Osteoblast (primary cell): ENCODE measurements around the gene LMBR1L. TPM values are rescaled to one million over a fixed set of nuclear protein-coding genes. Genes with fewer than 3 reads are reported as not detected.

Experiments
- DNase-seq: peaks from one replicate; pipeline ENCODE4 v3.0.0; 2011; ENCODE audit warnings: low spot score, mixed read lengths; ENCODE audit not compliant: insufficient read length; ENCODE audit errors: missing footprints
- H2AFZ ChIP-seq: 2 replicates; pipeline ENCODE4 v1.6.0; 2011; ENCODE audit warnings: mild to moderate bottlenecking, low read length
- H3K27ac ChIP-seq: 2 replicates; pipeline ENCODE4 v1.5.1; 2011; ENCODE audit warnings: mild to moderate bottlenecking, low read depth, low read length, moderate library complexity
- H3K27me3 ChIP-seq: 2 replicates; pipeline ENCODE4 v1.6.0; 2012; ENCODE audit warnings: mild to moderate bottlenecking, control low read depth, inconsistent platforms, low read length, moderate library complexity; ENCODE audit not compliant: insufficient read depth
- H3K36me3 ChIP-seq: 2 replicates; pipeline ENCODE4 v1.5.1; 2011; ENCODE audit warnings: mild to moderate bottlenecking, low read length, control low read depth, moderate library complexity; ENCODE audit not compliant: insufficient read depth
- H3K4me1 ChIP-seq: 2 replicates; pipeline ENCODE4 v1.5.1; 2011; ENCODE audit warnings: mild to moderate bottlenecking, low read length, control low read depth, moderate library complexity; ENCODE audit not compliant: insufficient read depth
- H3K4me2 ChIP-seq: 2 replicates; pipeline ENCODE4 v1.6.0; 2011; ENCODE audit warnings: mild to moderate bottlenecking, low read length; ENCODE audit not compliant: insufficient read depth
- H3K4me3 ChIP-seq: fragments of 200-600 bp; sonication (generic); 3 replicates; pipeline ENCODE4 v1.5.1; 2012; ENCODE audit warnings: mild to moderate bottlenecking, low read length, inconsistent platforms; ENCODE audit not compliant: insufficient read depth
- H3K79me2 ChIP-seq: 2 replicates; pipeline ENCODE4 v1.6.0; 2012; ENCODE audit warnings: mild to moderate bottlenecking, low read length, control low read depth, inconsistent platforms; ENCODE audit not compliant: insufficient read depth
- H3K9me3 ChIP-seq: 2 replicates; pipeline ENCODE4 v1.5.1; 2011; ENCODE audit warnings: low read depth, low read length, control low read depth
- H4K20me1 ChIP-seq: 2 replicates; pipeline ENCODE4 v1.6.0; 2012; ENCODE audit warnings: mild to moderate bottlenecking, low read length, control low read depth; ENCODE audit not compliant: insufficient read depth
- CTCF ChIP-seq: IDR thresholded peaks from 2 replicates; pipeline ENCODE4 v1.5.1; 2011; ENCODE audit warnings: mild to moderate bottlenecking, low read depth, low read length, moderate library complexity; ENCODE audit errors: extremely low read depth
- total RNA-seq: library from RNA; depleted of rRNA; stranded (reverse); fragments of >200 nt; gene quantifications from 2 replicates; pipeline ENCODE4 v1.2.3, GENCODE V29; 2012

LMBR1L gene
- total RNA-seq, 1 donor = 57.2 TPM

DNA sequence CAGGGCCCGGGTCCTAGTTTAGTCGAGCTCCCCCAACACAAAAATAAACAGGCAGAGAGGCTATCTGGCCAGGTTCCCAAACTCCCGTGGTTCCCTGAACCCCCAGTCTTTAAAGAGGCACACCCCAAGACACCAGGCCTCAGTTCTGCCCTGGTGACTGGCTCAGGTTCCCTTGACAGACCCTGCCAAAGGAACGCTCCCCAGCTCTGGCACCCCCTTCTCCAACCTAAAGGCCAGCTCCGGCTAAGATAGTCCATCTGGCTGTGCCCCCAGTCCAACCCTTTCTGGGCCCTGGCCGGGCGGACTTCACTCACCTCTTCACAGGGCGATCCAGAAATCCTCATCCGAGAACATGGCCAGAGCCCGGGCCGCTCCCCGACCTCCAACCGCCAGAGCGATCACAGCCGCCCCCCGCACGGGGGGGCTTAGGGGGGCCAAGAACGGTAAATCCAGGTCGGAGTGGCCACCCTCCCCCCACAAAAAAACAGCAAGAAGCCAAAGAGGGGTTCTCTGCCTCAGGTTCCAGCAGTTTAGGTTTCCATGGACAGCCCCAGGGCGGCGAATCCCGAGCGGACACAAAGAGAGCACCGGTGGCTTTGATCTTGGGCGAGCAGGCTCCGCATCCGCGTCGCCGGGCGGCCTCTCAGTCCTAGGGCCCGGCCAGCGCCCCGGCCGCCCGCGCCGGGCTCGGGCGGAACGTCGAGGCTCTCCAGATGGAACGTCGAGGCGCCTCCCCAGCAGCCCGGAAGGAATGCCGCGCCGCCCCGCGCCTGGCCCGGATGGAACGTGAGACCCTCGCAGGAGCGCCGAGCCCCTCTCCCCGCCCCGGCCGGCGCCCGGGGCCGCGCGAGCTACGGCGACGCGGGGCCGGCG lies 51.1 kb downstream of the LMBR1L start:
- Histone ChIP-seq H3K27me3 (no peaks in the 10 kb centered on the region), H3K36me3 (peaks cover 6% of the 10 kb centered on the region), H3K4me1 (peaks cover 47% of the 10 kb centered on the region), H4K20me1 (peaks cover 49% of the 10 kb centered on the region), H3K27ac (peak overlapping the region; percentile 89), H2AFZ (no peak overlapping the region), H3K79me2 (peaks cover 67% of the 10 kb centered on the region), H3K4me2 (peak overlapping the region; percentile 97), H3K4me3 (peak overlapping the region; percentile 93), H3K9me3 (no peaks in the 10 kb centered on the region)
- DNase-seq = peak; percentile 84
- TF ChIP-seq CTCF = no peak

GRCh38 chr12:49059045-49059298 lies 51.7 kb downstream of the LMBR1L start:
- Histone ChIP-seq H3K4me3 (peak overlapping the region; percentile 93), H3K79me2 (peaks cover 72% of the 10 kb centered on the region), H4K20me1 (peaks cover 55% of the 10 kb centered on the region), H3K9me3 (no peaks in the 10 kb centered on the region), H3K4me1 (peaks cover 47% of the 10 kb centered on the region), H3K27me3 (no peaks in the 10 kb centered on the region), H2AFZ (no peak overlapping the region), H3K4me2 (peak overlapping the region; percentile 97), H3K36me3 (peaks cover 11% of the 10 kb centered on the region), H3K27ac (peak overlapping the region; percentile 89)
- DNase-seq = peak; percentile 91
- TF ChIP-seq CTCF = no peak

GRCh38 chr12:49058366-49059044 lies 52.1 kb downstream of the LMBR1L start:
- H3K4me1 ChIP-seq = peaks cover 47% of the 10 kb centered on the region
- peaks cover 77% of the 10 kb centered on the region for H3K79me2 ChIP-seq
- TF ChIP-seq CTCF = no peak
- H3K4me3 ChIP-seq = peak overlapping the region; percentile 93
- peak overlapping the region; percentile 89 for H3K27ac ChIP-seq
- no peaks in the 10 kb centered on the region for H3K9me3 ChIP-seq
- peak overlapping the region; percentile 97 for H3K4me2 ChIP-seq
- no peak overlapping the region for H2AFZ ChIP-seq
- DNase-seq = peak; percentile 89
- no peaks in the 10 kb centered on the region for H3K27me3 ChIP-seq
- H3K36me3 ChIP-seq = peaks cover 16% of the 10 kb centered on the region
- H4K20me1 ChIP-seq = peaks cover 58% of the 10 kb centered on the region

GRCh38 chr12:49057888-49058287 lies 52.8 kb downstream of the LMBR1L start:
- peak overlapping the region; percentile 97 for H3K4me2 ChIP-seq
- peak overlapping the region; percentile 93 for H3K4me3 ChIP-seq
- no peaks in the 10 kb centered on the region for H3K27me3 ChIP-seq
- peak overlapping the region; percentile 26 for H3K27ac ChIP-seq
- TF ChIP-seq CTCF = no peak
- H4K20me1 ChIP-seq = peaks cover 62% of the 10 kb centered on the region
- peaks cover 22% of the 10 kb centered on the region for H3K36me3 ChIP-seq
- peak; percentile 92 for DNase-seq
- H3K79me2 ChIP-seq = peaks cover 83% of the 10 kb centered on the region
- no peak overlapping the region for H2AFZ ChIP-seq
- H3K9me3 ChIP-seq = no peaks in the 10 kb centered on the region
- H3K4me1 ChIP-seq = peaks cover 47% of the 10 kb centered on the region
